Colonic mucosa (tissue), 4 donors: Measurements from ENCODE around the gene MS4A6E. TPM values are rescaled to one million over a fixed set of nuclear protein-coding genes. Genes with fewer than 3 reads are reported as not detected.

ENCODE experiments used
- DNase-seq: peaks from one replicate; pipeline ENCODE4 v3.0.0-alpha.2; 2020
- H3K27ac ChIP-seq: fragments of 200-600 bp; one replicate; pipeline ENCODE4 v1.8.0; 2021
- H3K27me3 ChIP-seq: fragments of 200-600 bp; one replicate; pipeline ENCODE4 v1.8.0; 2021
- H3K36me3 ChIP-seq: fragments of 200-600 bp; one replicate; pipeline ENCODE4 v1.8.0; 2021
- H3K4me1 ChIP-seq: fragments of 200-600 bp; one replicate; pipeline ENCODE4 v1.8.0; 2021; ENCODE audit warnings: mild to moderate bottlenecking
- H3K4me3 ChIP-seq: fragments of 200-600 bp; one replicate; pipeline ENCODE4 v1.8.0; 2021
- H3K9ac ChIP-seq, 2 donors: one replicate each; pipeline ENCODE4 v1.7.0; 2013; ENCODE audit warnings: control low read depth in 2 of 2, low read depth in 2 of 2, low read length in 2 of 2
- H3K9me3 ChIP-seq: fragments of 200-600 bp; one replicate; pipeline ENCODE4 v1.8.0; 2021
- CTCF ChIP-seq: fragments of 200-600 bp; IDR thresholded peaks from one replicate; pipeline ENCODE4 v1.8.0; 2022; ENCODE audit warnings: antibody characterized with exemption, mild to moderate bottlenecking
- intact Hi-C: fragments of 100-400 bp; cut with DNase I; formaldehyde crosslinking; loops from one replicate; pipeline ENCODE4 v1.14.1; 2022
- total RNA-seq, 2 donors: library from RNA; stranded (reverse); fragmentation: NEBNext Ultra II Directional in 1 of 2; extraction: Animal tissue kit (Norgen Biotek cat#: 25700) in 1 of 2; gene quantifications; one replicate each; pipeline ENCODE4 v1.2.1, GENCODE V29; 2021
- donor health status: healthy.
- donor health status: DM: no; HTN: no; CAD: no.
- donor health status: DM: no; HTN: no; CAD: no.

MS4A6E gene
- total RNA-seq, 2 donors from 2014 or later, result not detected

GRCh38 chr11:60390419-60390818 is 63.4 kb downstream of the MS4A6E start:
- intact Hi-C loops, result no loop called here
- Histone ChIP-seq H3K4me3 (no peak overlapping the region), H3K9ac (no peak overlapping the region), H3K27ac (no peak overlapping the region), H3K36me3 (no peaks in the 10 kb centered on the region), H3K4me1 (no peaks in the 10 kb centered on the region), H3K9me3 (no peaks in the 10 kb centered on the region), H3K27me3 (no peaks in the 10 kb centered on the region)
- TF ChIP-seq CTCF, result no peak
- no peak for DNase-seq

Other genes starting within 250 kb of the MS4A6E start
- 1 to 10 TPM; 2.2 to 2.9 TPM for gene MS4A2, start 238.6 kb upstream of the MS4A6E start, total RNA-seq
- gene MS4A6A, start 144.2 kb upstream of the MS4A6E start, total RNA-seq, result 10 to 100 TPM; 10.5 to 43.1 TPM
- gene MS4A4E, start 84.1 kb upstream of the MS4A6E start, total RNA-seq, result 1 to 10 TPM in 1 of 2 donors, under 1 TPM in 1; 0.69 to 1.0 TPM
- gene MS4A4A, start 46.6 kb upstream of the MS4A6E start, total RNA-seq, result 10 to 100 TPM in 1 of 2 donors, 1 to 10 TPM in 1; 5.6 to 12.1 TPM
- gene MS4A7, start 51.3 kb downstream of the MS4A6E start, total RNA-seq, result 10 to 100 TPM in 1 of 2 donors, 1 to 10 TPM in 1; 3.3 to 12.6 TPM
- 1 to 10 TPM in 1 of 2 donors, under 1 TPM in 1; 0.17 to 1.1 TPM for gene MS4A14, start 69.2 kb downstream of the MS4A6E start, total RNA-seq
- gene MS4A5, start 102.3 kb downstream of the MS4A6E start, total RNA-seq, result not detected
- under 1 TPM; 0.96 to 0.98 TPM for gene MS4A1, start 128.6 kb downstream of the MS4A6E start, total RNA-seq
- 100 to 1,000 TPM in 1 of 2 donors, 10 to 100 TPM in 1; 46.5 to 445 TPM for gene MS4A12, start 165.5 kb downstream of the MS4A6E start, total RNA-seq
- gene MS4A13, start 188.1 kb downstream of the MS4A6E start, total RNA-seq, result not detected